Activated CD8-positive, alpha-beta memory T cell treated with anti-CD3 and anti-CD28 coated beads, Interleukin-2, amount 50 U/mL, for 24 hours (primary cell): Measurements from ENCODE around the gene PRAMEF4.
"Not testable (repeated sequence)": the region's sequence is repeated elsewhere in the genome, so short reads cannot be mapped to it uniquely, and the experiment has no call there.

Experiments
- DNase-seq: peaks from one replicate; pipeline ENCODE4 v3.0.0-alpha.2; 2020; ENCODE audit errors: extremely low read depth

Gene PRAMEF4

DNA sequence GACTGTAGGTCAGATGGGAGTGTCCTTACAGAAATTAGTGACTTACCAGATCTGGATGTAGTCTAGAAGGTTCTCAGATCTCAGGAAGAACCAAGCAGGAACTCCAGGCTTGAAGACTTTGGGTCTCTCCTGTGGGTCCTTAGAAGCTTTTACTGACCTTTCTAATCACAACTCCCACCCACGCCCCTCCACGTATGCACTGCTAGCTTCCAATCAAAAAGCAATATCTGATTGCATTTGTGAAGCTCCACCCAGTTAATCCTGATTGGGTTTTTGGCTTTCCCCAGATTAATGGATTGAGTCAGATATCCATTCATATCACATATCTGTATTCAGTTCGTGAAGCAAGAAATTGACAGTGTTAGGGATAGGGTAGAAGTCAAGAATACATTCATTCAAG, at the start of gene PRAMEF4:
TSS of gene PRAMEF4 (minus strand) at position 101 of the 400 bp plus-strand sequence. CDS start 2,807 bp downstream, outside the sequence.
- DNase-seq = not testable (repeated sequence)

DNA sequence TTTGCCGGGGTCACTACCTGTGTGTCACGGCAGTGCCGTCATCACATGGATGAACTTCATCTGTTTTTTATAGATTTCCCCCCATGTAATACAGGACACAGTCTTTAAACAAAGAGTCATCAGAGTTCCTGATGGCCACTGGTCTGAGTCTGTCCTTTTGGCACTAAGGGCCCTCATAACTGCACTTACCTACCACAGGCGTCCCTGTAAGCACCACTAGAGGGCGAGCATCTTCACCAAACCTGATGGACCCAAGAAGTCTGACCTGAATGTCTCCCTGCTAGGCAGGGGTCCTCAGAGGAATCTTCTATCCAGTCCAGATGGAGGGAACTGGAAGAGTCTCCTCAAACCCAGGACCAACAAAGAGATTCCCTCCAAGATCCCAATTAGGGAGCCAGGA, 38.4 kb upstream of the PRAMEF4 start:
- DNase-seq = not testable (repeated sequence)

DNA sequence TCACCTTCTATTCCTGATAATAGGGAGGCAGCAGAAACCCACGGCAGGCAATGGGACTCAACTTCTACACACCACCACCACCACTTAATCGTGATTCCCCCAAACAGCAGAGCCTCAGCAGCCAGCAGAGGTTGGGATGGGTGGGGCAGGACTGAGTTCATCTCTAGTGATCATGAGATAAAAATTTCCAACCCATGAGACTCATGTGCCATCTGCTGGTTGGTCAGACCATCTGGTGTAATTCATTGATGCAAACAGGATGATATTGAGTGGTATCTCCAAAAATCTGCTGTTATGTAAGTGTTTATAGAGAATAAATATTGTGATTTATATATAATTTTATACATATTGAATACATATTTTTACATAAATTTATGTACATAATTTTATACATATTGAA, 35.7 kb upstream of the PRAMEF4 start:
- DNase-seq = not testable (repeated sequence)

DNA sequence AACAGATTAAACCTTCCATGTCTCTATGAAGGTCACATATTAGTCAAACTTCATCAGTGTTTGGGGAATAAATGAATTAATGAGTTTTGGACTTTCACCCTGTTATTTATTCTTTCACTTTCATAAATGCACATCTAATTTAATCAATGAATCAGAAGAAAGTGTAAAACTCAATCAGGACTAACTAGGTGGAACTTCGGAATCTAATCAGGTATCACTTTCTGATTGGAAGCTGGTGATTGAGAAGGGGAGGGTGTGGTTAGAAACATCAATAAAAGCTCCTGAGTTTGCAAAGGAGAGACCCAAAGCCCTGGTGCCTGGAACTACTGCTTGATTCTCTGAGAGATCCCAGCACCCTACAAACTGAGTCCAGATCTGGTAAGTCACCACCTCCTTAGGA, 30.3 kb upstream of the PRAMEF4 start, which contains the start of gene PRAMEF7:
TSS of gene PRAMEF7 (plus strand) at position 301 of the 400 bp plus-strand sequence. CDS start 1,083 bp downstream, outside the sequence.
- DNase-seq = not testable (repeated sequence)

DNA sequence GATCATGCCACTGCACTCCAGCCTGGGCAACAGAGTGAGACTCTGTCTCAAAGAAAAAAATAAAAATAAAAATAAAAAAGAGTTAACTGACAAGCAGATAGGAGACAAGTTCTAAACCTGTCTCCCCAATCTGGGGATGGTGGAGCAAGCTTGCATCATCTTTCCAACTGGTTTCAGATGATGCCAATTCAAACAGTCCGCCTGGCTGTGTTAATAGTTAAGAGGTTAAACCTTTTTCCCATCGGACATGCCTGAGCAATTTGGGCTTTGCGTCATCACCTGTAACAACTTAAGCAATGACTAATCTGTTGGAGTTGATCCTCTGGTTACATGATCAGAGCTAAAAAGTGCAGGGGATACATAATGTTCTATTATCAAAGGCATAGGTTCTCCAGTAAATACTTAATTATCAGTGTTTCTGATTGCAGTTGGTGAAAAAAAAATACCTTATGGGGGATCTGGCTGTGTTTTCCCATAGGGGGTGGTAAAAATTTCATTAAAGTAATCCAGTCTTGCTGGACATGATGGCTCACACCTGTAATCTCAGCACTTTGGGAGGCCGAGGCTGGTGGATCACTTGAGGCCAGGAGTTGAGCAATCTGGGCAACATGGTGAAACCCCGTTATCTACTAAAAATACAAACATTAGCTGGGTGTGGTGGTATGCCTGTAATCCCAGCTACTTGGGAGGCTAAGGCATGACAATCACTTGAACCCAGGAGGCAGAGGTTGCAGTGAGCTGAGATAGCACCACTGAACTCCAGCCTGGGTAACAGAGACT, 18.0 kb upstream of the PRAMEF4 start:
- not testable (repeated sequence) for DNase-seq

DNA sequence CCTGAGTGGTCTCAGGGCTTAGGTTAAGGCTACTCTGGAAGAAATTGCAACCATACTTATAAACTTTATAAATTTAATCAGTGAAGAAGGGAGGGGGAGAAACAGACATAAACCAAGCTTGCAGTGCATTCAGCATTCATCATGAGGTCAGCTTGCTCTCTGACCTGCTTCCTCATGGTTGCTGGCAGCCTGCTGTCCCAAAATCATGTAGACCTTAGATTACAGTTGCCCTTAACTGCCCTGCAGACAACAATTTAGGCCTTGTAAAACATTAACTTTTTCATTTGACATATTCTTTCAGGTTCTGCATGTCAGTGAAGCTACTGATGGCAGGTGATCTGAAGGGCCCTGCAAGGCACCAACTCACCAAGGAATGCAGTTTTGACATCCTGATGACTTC, 13.2 kb upstream of the PRAMEF4 start:
- not testable (repeated sequence) for DNase-seq

DNA sequence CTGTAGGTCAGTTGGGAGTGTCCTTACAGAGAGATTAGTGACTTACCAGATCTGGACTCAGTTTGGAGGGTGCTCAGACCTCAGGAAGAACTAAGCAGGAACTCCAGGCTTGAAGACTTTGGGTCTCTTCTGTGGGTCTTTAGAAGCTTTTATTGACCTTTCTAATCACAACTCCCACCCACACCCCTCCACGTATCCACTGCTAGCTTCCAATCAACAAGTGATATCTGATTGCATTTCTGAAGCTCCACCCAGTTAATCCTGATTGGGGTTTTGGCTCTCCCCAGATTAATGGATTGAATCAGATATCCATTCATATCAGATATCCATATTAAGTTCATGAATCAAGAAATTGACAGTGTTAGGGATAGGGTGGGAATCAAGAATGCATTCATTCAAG, 12.2 kb upstream of the PRAMEF4 start, which contains the start of gene PRAMEF10:
TSS of gene PRAMEF10 (minus strand) at position 101 of the 400 bp plus-strand sequence. CDS start 2,423 bp downstream, outside the sequence.
- not testable (repeated sequence) for DNase-seq

DNA sequence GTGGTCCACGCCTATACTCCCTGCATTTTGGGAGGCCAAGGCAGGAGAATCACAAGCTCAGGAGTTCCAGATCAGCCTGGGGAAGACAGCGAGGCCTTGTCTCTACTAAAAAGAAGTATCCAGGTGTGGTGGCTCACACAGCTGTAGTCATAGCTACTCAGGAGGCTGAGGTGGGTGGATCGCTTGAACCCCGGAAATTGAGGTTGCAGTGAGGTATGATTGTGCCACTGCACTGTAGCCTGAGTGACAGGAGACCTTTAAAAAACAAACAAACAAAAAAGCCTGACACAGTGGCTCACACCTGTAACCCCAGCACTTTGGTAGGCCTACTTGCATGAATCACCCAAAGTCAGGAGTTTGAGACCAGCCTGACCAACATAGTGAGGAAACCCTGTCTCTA, 7.5 kb downstream of the PRAMEF4 start:
- DNase-seq = not testable (repeated sequence)

DNA sequence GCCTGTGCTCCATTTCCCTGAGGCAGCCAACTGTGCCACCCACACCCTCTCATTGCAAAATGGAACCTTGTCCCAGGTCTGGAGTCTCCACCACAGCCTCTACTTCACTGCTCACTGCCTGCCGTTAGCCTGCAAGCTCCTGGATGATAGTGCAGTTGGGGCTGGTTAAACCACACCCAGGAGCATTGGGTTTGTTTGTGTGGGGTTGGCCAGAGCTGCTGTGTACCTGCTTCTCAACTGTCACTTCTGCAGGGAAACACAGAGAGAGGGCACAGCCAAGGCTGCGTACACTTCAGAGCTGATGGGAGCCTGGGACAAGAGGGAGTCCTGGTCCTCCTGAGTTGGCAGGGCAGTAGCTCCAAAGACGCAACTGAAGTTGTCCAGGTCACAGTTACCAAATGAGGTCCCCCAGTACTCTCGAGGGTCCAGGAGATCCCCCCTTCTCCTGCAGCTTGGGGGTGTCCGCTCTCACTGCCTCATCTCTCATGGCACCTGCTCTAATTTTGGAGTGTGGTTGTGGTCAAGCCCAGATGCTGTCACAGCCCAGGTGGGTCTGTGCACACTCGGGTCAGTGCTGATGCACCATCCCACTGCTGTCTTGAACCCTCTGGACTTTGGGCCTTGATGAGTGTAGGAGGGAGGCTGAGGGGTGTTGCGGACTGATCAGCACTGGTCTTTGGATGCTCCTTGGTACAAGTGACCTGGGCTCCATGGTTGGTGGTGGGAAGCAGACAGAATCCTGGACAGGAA, 22.7 kb downstream of the PRAMEF4 start:
- DNase-seq = not testable (repeated sequence)

DNA sequence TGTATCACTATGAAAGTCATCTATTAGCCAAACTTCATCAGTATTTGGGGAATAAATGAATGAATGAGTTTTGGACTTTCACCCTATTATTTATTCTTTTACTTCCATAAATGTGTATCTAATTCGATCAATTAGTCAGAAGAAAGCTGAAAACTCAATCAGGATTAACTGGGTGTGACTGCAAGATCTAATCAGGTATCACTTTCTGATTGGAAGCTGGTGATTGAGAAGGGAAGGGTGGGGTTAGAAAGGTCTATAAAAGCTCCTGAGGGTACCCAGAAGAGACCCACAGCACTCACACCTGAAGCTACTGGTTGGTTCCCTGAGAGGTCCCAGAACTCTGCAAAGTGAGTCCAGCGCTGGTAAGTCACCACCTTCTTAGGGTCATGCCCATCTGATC, 29.2 kb downstream of the PRAMEF4 start, which contains the start of gene PRAMEF2:
TSS of gene PRAMEF2 (plus strand) at position 301 of the 400 bp plus-strand sequence. CDS start 1,924 bp downstream, outside the sequence.
- not testable (repeated sequence) for DNase-seq

DNA sequence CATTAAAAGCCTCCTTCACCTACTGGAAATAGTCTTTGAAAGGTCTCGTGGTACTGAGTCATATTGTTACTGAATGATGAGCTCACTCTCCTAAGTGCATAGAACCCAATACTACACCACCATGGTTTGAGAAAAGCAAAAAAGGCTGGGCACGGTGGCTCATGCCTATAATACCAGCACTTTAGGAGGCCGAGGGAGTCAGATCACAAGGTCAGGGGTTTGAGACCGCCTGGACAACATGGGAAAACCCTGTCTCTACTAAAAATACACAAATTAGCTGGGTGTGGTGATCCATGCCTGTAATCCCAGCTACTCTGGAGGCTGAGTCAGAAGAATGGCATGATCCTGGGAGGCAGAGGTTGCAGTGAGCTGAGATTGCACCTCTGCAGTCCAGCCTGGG, 34.2 kb downstream of the PRAMEF4 start:
- DNase-seq = no peak

DNA sequence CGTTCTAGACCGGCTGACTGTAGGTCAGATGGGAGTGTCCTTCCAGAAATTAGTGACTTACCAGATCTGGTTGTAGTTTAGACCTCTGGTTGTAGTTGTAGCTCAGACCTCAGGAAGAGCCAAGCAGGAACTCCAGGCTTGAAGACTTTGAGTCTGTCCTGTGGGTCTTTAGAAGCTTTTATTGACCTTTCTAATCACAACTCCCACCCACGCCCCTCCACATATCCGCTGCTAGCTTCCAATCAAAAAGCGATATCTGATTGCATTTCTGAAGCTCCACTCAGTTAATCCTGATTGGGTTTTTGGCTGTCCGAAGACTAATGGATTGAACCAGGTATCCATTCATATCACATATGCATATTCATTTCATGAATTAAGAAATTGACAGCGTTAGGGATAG, 37.4 kb downstream of the PRAMEF4 start, which contains the start of gene HNRNPCL1:
TSS of gene HNRNPCL1 (minus strand) at position 101 of the 400 bp plus-strand sequence. CDS start 431 bp downstream, outside the sequence.
- not testable (repeated sequence) for DNase-seq

DNA sequence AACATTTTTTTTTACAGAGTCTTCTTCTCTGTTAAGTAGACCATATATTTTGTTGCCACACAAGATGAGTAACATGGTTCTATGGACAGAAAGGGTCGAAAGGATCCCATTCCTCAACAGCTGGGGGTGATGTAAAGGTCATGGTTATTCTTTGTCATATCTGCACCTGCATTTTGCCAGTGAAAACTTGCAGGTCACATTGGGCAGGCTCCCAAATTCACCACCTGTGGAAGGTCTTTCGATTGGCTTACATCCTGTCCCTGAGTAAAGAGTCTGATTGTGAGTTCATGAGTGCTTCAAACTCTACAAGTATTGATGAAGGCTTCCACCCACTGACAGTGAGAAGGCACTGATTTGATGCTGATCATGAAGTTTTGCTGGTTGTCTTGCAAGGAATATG, 52.8 kb downstream of the PRAMEF4 start:
- not testable (repeated sequence) for DNase-seq

DNA sequence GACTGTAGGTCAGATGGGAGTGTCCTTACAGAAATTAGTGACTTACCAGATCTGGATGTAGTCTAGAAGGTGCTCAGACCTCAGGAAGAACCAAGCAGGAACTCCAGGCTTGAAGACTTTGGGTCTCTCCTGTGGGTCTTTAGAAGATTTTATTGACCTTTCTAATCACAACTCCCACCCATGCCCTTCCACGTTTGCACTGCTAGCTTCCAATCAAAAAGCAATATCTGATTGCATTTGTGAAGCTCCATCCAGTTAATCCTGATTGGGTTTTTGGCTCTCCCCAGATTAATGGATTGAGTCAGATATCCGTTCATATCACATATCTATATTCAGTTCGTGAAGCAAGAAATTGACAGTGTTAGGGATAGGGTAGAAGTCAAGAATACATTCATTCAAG, 54.7 kb downstream of the PRAMEF4 start, which contains the start of gene PRAMEF11:
TSS of gene PRAMEF11 (minus strand) at position 101 of the 400 bp plus-strand sequence. CDS start 2,621 bp downstream, outside the sequence.
- not testable (repeated sequence) for DNase-seq
